Keratinocyte (primary cell): ENCODE measurements around the gene CTXN1. TPM values are rescaled to one million over a fixed set of nuclear protein-coding genes. Genes with fewer than 3 reads are reported as not detected.

Experiments
- DNase-seq: peaks from one replicate; pipeline ENCODE4 v3.0.0-alpha.2; 2011; ENCODE audit warnings: low read depth, missing footprints, low spot score
- FAIRE-seq: peaks from 2 replicates; lab custom pipeline; 2011; peaks lifted over from hg19 to GRCh38; lab: Jason Lieb, UNC
- H2AFZ ChIP-seq: 2 replicates; pipeline ENCODE4 v1.6.0; 2012; ENCODE audit warnings: low read length, control low read depth, inconsistent platforms; ENCODE audit not compliant: control insufficient read depth
- H3K27ac ChIP-seq: 2 replicates; pipeline ENCODE4 v1.5.1; 2011; ENCODE audit warnings: low read length; ENCODE audit not compliant: control insufficient read depth, insufficient read depth
- H3K27me3 ChIP-seq: 3 replicates; pipeline ENCODE4 v1.6.0; 2011; ENCODE audit warnings: low read length; ENCODE audit not compliant: control insufficient read depth, insufficient read depth; ENCODE audit errors: extremely low read depth
- H3K36me3 ChIP-seq, 2 experiments: 2 replicates in 1 of 2; 3 replicates in 1 of 2; pipeline ENCODE4 v1.5.1; 2011; ENCODE audit warnings: low read length in 2 of 2, mild to moderate bottlenecking in 1 of 2; ENCODE audit not compliant: control insufficient read depth in 2 of 2, insufficient read depth in 2 of 2; ENCODE audit errors: extremely low read depth in 1 of 2
- H3K4me1 ChIP-seq: 3 replicates; pipeline ENCODE4 v1.5.1; 2011; ENCODE audit warnings: low read length; ENCODE audit not compliant: control insufficient read depth, insufficient read depth; ENCODE audit errors: extremely low read depth
- H3K4me2 ChIP-seq: 3 replicates; pipeline ENCODE4 v1.6.0; 2011; ENCODE audit warnings: low read depth, low read length; ENCODE audit not compliant: control insufficient read depth, insufficient read depth; ENCODE audit errors: extremely low read depth
- H3K4me3 ChIP-seq, 3 experiments: fragments of 200-600 bp in 1 of 3; sonication (generic) in 1 of 3; 2 replicates in 2 of 3; 3 replicates in 1 of 3; pipeline ENCODE4 v1.5.1; 2011 to 2016; ENCODE audit warnings: low read length in 3 of 3, mild to moderate bottlenecking in 3 of 3, control low read depth in 2 of 3, inconsistent platforms in 1 of 3, low read depth in 1 of 3, mixed read lengths in 1 of 3, mixed run types in 1 of 3, moderate library complexity in 1 of 3; ENCODE audit not compliant: control insufficient read depth in 2 of 3, insufficient read depth in 2 of 3; ENCODE audit errors: extremely low read depth in 1 of 3
- H3K79me2 ChIP-seq: 2 replicates; pipeline ENCODE4 v1.6.0; 2012; ENCODE audit warnings: low read length; ENCODE audit not compliant: control insufficient read depth, insufficient read depth
- H3K9ac ChIP-seq: 3 replicates; pipeline ENCODE4 v1.6.0; 2011; ENCODE audit warnings: low read length; ENCODE audit not compliant: control insufficient read depth, insufficient read depth; ENCODE audit errors: extremely low read depth
- H3K9me1 ChIP-seq: 3 replicates; pipeline ENCODE4 v1.6.0; 2011; ENCODE audit warnings: low read length; ENCODE audit not compliant: control insufficient read depth, insufficient read depth; ENCODE audit errors: extremely low read depth
- H3K9me3 ChIP-seq: 2 replicates; pipeline ENCODE4 v1.5.1; 2012; ENCODE audit warnings: low read depth, low read length; ENCODE audit not compliant: control insufficient read depth
- H4K20me1 ChIP-seq: 3 replicates; pipeline ENCODE4 v1.6.0; 2011; ENCODE audit warnings: low read length; ENCODE audit not compliant: control insufficient read depth, insufficient read depth; ENCODE audit errors: extremely low read depth
- CTCF ChIP-seq, 3 experiments: IDR thresholded peaks in 1 of 3; conservative IDR thresholded peaks in 1 of 3; optimal IDR thresholded peaks in 1 of 3; 2 replicates in 2 of 3; 3 replicates in 1 of 3; pipeline versions ENCODE3 to v1.5.1; 2011; ENCODE audit warnings: low read length in 3 of 3, mild to moderate bottlenecking in 3 of 3, moderate library complexity in 2 of 3, control low read depth in 1 of 3, inconsistent platforms in 1 of 3; ENCODE audit not compliant: insufficient read depth in 2 of 3; ENCODE audit errors: extremely low read depth in 1 of 3
- EZH2 ChIP-seq: IDR thresholded peaks from one replicate; pipeline ENCODE4 v1.6.1; 2012; ENCODE audit warnings: inconsistent platforms, mild to moderate bottlenecking, low read length, moderate library complexity
- dilution Hi-C: fragments of 300-500 bp; cut with MboI; formaldehyde crosslinking; loops from one replicate; pipeline ENCODE4 v1.7.0; 2020; ENCODE audit warnings: low sequenced_read_pairs; ENCODE audit not compliant: extremely low pct_ligation_motif_present
- polyA plus RNA-seq, 5 experiments: library from polyadenylated mRNA; depleted of rRNA in 3 of 5; stranded (reverse) in 3 of 5; stranded (forward) in 1 of 5; unstranded in 1 of 5; fragments of >200 nt; gene quantifications; 1 replicate in 1 of 5; 2 replicates in 3 of 5; 3 replicates in 1 of 5; pipeline versions ENCODE4 v1.2.1 to v1.2.3, GENCODE V29; 2011 to 2012; ENCODE audit warnings: missing spikeins in 2 of 5, low read depth in 1 of 5, low replicate concordance in 1 of 5

The CTXN1 gene
- polyA plus RNA-seq, 1 donor (not counting 4 experiments of a cell fraction or from before 2014, with no cell fraction given) = 0.41 TPM

DNA sequence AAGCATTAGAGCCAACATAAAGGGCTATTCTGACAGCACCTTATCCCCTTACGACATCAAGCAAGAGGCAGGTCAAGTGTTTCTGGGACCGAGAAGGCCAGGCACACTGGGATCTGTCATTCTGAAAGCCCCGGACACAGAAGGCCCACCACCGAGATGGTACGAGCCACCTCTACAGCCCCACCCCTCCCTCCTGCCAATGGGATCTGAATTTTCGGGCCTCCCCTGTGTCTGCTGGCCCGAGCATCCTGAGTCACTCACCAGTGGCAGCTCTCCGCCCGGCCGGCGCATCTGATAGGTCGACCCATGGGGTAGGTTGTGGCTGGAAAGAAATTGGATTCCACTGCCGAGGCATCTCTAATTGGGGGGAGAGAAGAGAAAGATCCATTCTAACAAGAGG is 14.9 kb upstream of the CTXN1 start:
- no peak overlapping the region for H3K4me2 ChIP-seq
- dilution Hi-C loops = no loop called here

GRCh38 chr19:7934766-7935165 is 8.8 kb upstream of the CTXN1 start:
- H3K4me2 ChIP-seq = no peak overlapping the region
- dilution Hi-C loops = no loop called here
- H3K4me1 ChIP-seq = peaks cover 6% of the 10 kb centered on the region
- no peak overlapping the region for H3K4me3 ChIP-seq
- no peaks in the 10 kb centered on the region for H3K9me3 ChIP-seq
- no peak overlapping the region for H2AFZ ChIP-seq
- no peaks in the 10 kb centered on the region for H4K20me1 ChIP-seq
- no peaks in the 10 kb centered on the region for H3K9me1 ChIP-seq
- peaks cover 2% of the 10 kb centered on the region for H3K79me2 ChIP-seq
- H3K27ac ChIP-seq = no peak overlapping the region
- DNase-seq (no peak), FAIRE-seq (no peak)
- H3K36me3 ChIP-seq = peaks cover 37 to 41% of the 10 kb centered on the region in 2 experiments
- H3K9ac ChIP-seq = no peak overlapping the region
- TF ChIP-seq CTCF (optimal IDR thresholded peaks at IDR 0.05 in 1 of 3, IDR thresholded peaks at IDR 0.05 in 1 of 3, conservative IDR thresholded peaks at IDR 0.05 in 1 of 3; ENCODE audit: extremely low read depth in 1 of 3, insufficient read depth in 2 of 3, low read length in 3 of 3) (no peak), EZH2 (no peak)
- no peaks in the 10 kb centered on the region for H3K27me3 ChIP-seq

More for the DNA sequence above, 14.9 kb upstream of the CTXN1 start:
- Histone ChIP-seq H3K9me1 (no peaks in the 10 kb centered on the region), H3K27ac (no peak overlapping the region), H4K20me1 (no peaks in the 10 kb centered on the region), H3K27me3 (no peaks in the 10 kb centered on the region), H3K9ac (no peak overlapping the region), H3K9me3 (no peaks in the 10 kb centered on the region), H3K4me3 (no peak overlapping the region), H3K36me3 (peaks cover 10 to 27% of the 10 kb centered on the region in 2 experiments), H2AFZ (no peak overlapping the region), H3K4me1 (peaks cover 15% of the 10 kb centered on the region), H3K79me2 (peaks cover 32% of the 10 kb centered on the region)
- DNase-seq (no peak), FAIRE-seq (no peak)
- no peak for TF ChIP-seq EZH2
- TF ChIP-seq CTCF (optimal IDR thresholded peaks at IDR 0.05 in 1 of 3, IDR thresholded peaks at IDR 0.05 in 1 of 3, conservative IDR thresholded peaks at IDR 0.05 in 1 of 3; ENCODE audit: extremely low read depth in 1 of 3, insufficient read depth in 2 of 3, low read length in 3 of 3) = no peak
